ENCODE measurements around the gene LGMN. TPM values are rescaled to one million over a fixed set of nuclear protein-coding genes. Genes with fewer than 3 reads are reported as not detected.
"Not testable (repeated sequence)": the region's sequence is repeated elsewhere in the genome, so short reads cannot be mapped to it uniquely, and the experiment has no call there.

Gene LGMN
- polyA plus RNA-seq, 4 donors: 98.6 to 145 (median 111) TPM

- not testable (repeated sequence) for DNase-seq (ENCODE audit: low read depth in 4 of 4, low spot score in 3 of 4)
These were observed 15.5 kb upstream of the LGMN start for GRCh38 chr14:92763666-92764631.

- no peak for DNase-seq (ENCODE audit: low read depth in 4 of 4, low spot score in 3 of 4)
These were observed 12.0 kb upstream of the LGMN start for GRCh38 chr14:92760524-92760805.

GRCh38 chr14:92759679-92760523 lies 11.5 kb upstream of the LGMN start:
- no peak for DNase-seq (ENCODE audit: low read depth in 4 of 4, low spot score in 3 of 4)

GRCh38 chr14:92759300-92759678 lies 10.9 kb upstream of the LGMN start:
- DNase-seq (ENCODE audit: low read depth in 4 of 4, low spot score in 3 of 4): no peak

- no peak for DNase-seq (ENCODE audit: low read depth in 4 of 4, low spot score in 3 of 4)
These were observed 8.0 kb upstream of the LGMN start for GRCh38 chr14:92756446-92756845.

GRCh38 chr14:92755495-92755894 lies 7.1 kb upstream of the LGMN start:
- DNase-seq (ENCODE audit: low read depth in 4 of 4, low spot score in 3 of 4): no peak

- DNase-seq (ENCODE audit: low read depth in 4 of 4, low spot score in 3 of 4): no peak
These were observed 6.5 kb upstream of the LGMN start for GRCh38 chr14:92754966-92755365.

GRCh38 chr14:92753250-92753649 lies 4.8 kb upstream of the LGMN start:
- no peak for DNase-seq (ENCODE audit: low read depth in 4 of 4, low spot score in 3 of 4)

GRCh38 chr14:92751819-92752218 lies 3.4 kb upstream of the LGMN start:
- no peak for DNase-seq (ENCODE audit: low read depth in 4 of 4, low spot score in 3 of 4)

- no peak for DNase-seq (ENCODE audit: low read depth in 4 of 4, low spot score in 3 of 4)
These were observed 2.6 kb upstream of the LGMN start for GRCh38 chr14:92750994-92751400.

GRCh38 chr14:92750222-92750728 lies 1.8 kb upstream of the LGMN start:
- not testable (repeated sequence) for DNase-seq (ENCODE audit: low read depth in 4 of 4, low spot score in 3 of 4)

GRCh38 chr14:92747701-92748258 lies 647 bp downstream of the LGMN start:
- no peak for DNase-seq (ENCODE audit: low read depth in 4 of 4, low spot score in 3 of 4)

- DNase-seq (ENCODE audit: low read depth in 4 of 4, low spot score in 3 of 4): no peak
These were observed 4.2 kb downstream of the LGMN start for GRCh38 chr14:92744198-92744597.

- no peak for DNase-seq (ENCODE audit: low read depth in 4 of 4, low spot score in 3 of 4)
These were observed 8.0 kb downstream of the LGMN start for GRCh38 chr14:92740440-92740839.

GRCh38 chr14:92737619-92738188 lies 10.7 kb downstream of the LGMN start:
- no peak for DNase-seq (ENCODE audit: low read depth in 4 of 4, low spot score in 3 of 4)

- no peak for DNase-seq (ENCODE audit: low read depth in 4 of 4, low spot score in 3 of 4)
These were observed 11.2 kb downstream of the LGMN start for GRCh38 chr14:92737206-92737605.

GRCh38 chr14:92735344-92735743 lies 13.1 kb downstream of the LGMN start:
- no peak for DNase-seq (ENCODE audit: low read depth in 4 of 4, low spot score in 3 of 4)

- DNase-seq (ENCODE audit: low read depth in 4 of 4, low spot score in 3 of 4): no peak
These were observed 13.8 kb downstream of the LGMN start for GRCh38 chr14:92734618-92735017.

GRCh38 chr14:92733007-92733406 lies 15.4 kb downstream of the LGMN start:
- no peak for DNase-seq (ENCODE audit: low read depth in 4 of 4, low spot score in 3 of 4)

GRCh38 chr14:92731622-92732115 lies 16.8 kb downstream of the LGMN start:
- no peak for DNase-seq (ENCODE audit: low read depth in 4 of 4, low spot score in 3 of 4)
